Progenitor cell of endocrine pancreas (in vitro differentiated cells): Measurements from ENCODE around the gene MACF1. TPM values are rescaled to one million over a fixed set of nuclear protein-coding genes. Genes with fewer than 3 reads are reported as not detected.
"Not testable (repeated sequence)": the region's sequence is repeated elsewhere in the genome, so short reads cannot be mapped to it uniquely, and the experiment has no call there.

Experiments used
- DNase-seq: peaks from one replicate; pipeline ENCODE4 v3.0.0; 2021; ENCODE audit warnings: low spot score; ENCODE audit not compliant: unreplicated experiment
- H3K27ac Mint-ChIP-seq: 2 replicates; pipeline ENCODE4 v1.8.0; 2021; ENCODE audit warnings: mild to moderate bottlenecking, moderate library complexity, mixed read lengths
- H3K27me3 Mint-ChIP-seq: 2 replicates; pipeline ENCODE4 v1.8.0; 2021; ENCODE audit warnings: mixed read lengths
- H3K36me3 Mint-ChIP-seq: 2 replicates; pipeline ENCODE4 v1.8.0; 2022; ENCODE audit warnings: mixed read lengths; ENCODE audit not compliant: insufficient read depth
- H3K4me1 Mint-ChIP-seq: 2 replicates; pipeline ENCODE4 v1.8.0; 2021; ENCODE audit warnings: low read depth, mixed read lengths
- H3K4me3 Mint-ChIP-seq: 2 replicates; pipeline ENCODE4 v1.8.0; 2021; ENCODE audit warnings: low read depth, mild to moderate bottlenecking, moderate library complexity, mixed read lengths
- H3K9me3 Mint-ChIP-seq: 2 replicates; pipeline ENCODE4 v1.8.0; 2021; ENCODE audit warnings: low read depth, mixed read lengths
- total RNA-seq: library from RNA; stranded (reverse); gene quantifications from 2 replicates; pipeline ENCODE4 v1.2.1, GENCODE V29; 2021
- TF ChIP-seq, protein P1 (sequence below): fragments of 200-600 bp; sonication (generic); IDR thresholded peaks from one replicate; pipeline ENCODE4 v1.5.0; 2021; ENCODE audit warnings: antibody characterized with exemption, mild to moderate bottlenecking; ENCODE audit not compliant: unreplicated experiment

Gene MACF1
- total RNA-seq, 1 donor from 2014 or later: 241 TPM

- H3K36me3 Mint-ChIP-seq: peaks cover 3% of the 10 kb centered on the region
- H3K4me3 Mint-ChIP-seq: no peak overlapping the region
- peak overlapping the region; percentile 45 for H3K27ac Mint-ChIP-seq
- H3K9me3 Mint-ChIP-seq: peaks cover 2% of the 10 kb centered on the region
- DNase-seq: no peak
- H3K4me1 Mint-ChIP-seq: no peaks in the 10 kb centered on the region
- TF ChIP-seq, protein P1, sequence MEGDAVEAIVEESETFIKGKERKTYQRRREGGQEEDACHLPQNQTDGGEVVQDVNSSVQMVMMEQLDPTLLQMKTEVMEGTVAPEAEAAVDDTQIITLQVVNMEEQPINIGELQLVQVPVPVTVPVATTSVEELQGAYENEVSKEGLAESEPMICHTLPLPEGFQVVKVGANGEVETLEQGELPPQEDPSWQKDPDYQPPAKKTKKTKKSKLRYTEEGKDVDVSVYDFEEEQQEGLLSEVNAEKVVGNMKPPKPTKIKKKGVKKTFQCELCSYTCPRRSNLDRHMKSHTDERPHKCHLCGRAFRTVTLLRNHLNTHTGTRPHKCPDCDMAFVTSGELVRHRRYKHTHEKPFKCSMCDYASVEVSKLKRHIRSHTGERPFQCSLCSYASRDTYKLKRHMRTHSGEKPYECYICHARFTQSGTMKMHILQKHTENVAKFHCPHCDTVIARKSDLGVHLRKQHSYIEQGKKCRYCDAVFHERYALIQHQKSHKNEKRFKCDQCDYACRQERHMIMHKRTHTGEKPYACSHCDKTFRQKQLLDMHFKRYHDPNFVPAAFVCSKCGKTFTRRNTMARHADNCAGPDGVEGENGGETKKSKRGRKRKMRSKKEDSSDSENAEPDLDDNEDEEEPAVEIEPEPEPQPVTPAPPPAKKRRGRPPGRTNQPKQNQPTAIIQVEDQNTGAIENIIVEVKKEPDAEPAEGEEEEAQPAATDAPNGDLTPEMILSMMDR: no peak
- H3K27me3 Mint-ChIP-seq: peaks cover 3% of the 10 kb centered on the region
Measured at GRCh38 chr1:39499668-39500067, 295.2 kb downstream of the MACF1 start.

- TF ChIP-seq, protein P1: no peak
- DNase-seq: no peak
- peaks cover 2% of the 10 kb centered on the region for H3K9me3 Mint-ChIP-seq
Measured at GRCh38 chr1:39500862-39501389, 296.4 kb downstream of the MACF1 start.

DNA sequence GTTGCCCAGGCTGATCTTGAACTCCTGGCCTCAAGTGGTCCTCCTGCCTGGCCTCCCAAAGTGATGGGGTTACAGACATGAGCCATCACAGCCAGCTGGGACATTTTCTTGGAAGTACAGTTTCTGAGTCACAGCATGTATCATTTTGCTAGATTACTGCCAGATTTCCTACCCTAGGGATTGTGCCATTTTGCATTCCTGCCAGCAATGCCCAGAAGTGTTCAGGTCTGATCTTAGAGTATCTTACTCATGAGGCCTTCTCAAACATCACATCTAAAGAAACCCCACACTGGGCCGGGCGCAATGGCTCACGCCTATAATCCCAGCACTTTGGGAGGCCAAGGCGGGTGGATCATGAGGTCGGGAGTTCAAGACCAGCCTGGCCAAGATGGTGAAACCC lies 297.2 kb downstream of the MACF1 start:
- Mint-ChIP-seq H3K4me3 (no peak overlapping the region), H3K27ac (no peak overlapping the region), H3K4me1 (peaks cover 2% of the 10 kb centered on the region), H3K36me3 (peaks cover 3% of the 10 kb centered on the region), H3K27me3 (no peaks in the 10 kb centered on the region), H3K9me3 (peaks cover 2% of the 10 kb centered on the region)
- no peak for DNase-seq
- TF ChIP-seq, protein P1: no peak

More at GRCh38 chr1:39500862-39501389, 296.4 kb downstream of the MACF1 start:
- H3K36me3 Mint-ChIP-seq: peaks cover 3% of the 10 kb centered on the region
- peaks cover 3% of the 10 kb centered on the region for H3K27me3 Mint-ChIP-seq
- H3K4me3 Mint-ChIP-seq: no peak overlapping the region
- no peak overlapping the region for H3K27ac Mint-ChIP-seq
- H3K4me1 Mint-ChIP-seq: no peaks in the 10 kb centered on the region

DNA sequence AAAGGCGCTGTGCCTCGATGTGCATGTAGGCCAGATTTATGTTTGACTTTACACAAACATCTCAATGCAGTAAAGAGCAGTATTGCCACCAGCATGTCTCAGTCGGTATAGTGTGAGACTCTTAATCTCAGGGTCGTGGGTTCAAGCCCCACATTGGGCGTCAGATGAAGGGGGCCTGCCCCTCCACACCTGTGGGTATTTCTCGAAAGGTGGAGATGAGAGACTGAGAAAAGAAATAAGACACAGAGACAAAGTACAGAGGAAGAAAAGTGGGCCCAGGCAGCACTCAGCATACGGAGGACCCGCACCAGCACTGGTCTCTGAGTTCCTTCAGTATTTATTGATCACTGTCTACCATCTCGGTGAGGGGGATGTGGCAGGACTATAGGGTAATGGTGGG lies 299.9 kb downstream of the MACF1 start:
- H3K9me3 Mint-ChIP-seq, H3K4me3 Mint-ChIP-seq, DNase-seq, H3K27ac Mint-ChIP-seq, H3K4me1 Mint-ChIP-seq, H3K36me3 Mint-ChIP-seq: not testable (repeated sequence)
- peaks cover 12% of the 10 kb centered on the region for H3K27me3 Mint-ChIP-seq

DNA sequence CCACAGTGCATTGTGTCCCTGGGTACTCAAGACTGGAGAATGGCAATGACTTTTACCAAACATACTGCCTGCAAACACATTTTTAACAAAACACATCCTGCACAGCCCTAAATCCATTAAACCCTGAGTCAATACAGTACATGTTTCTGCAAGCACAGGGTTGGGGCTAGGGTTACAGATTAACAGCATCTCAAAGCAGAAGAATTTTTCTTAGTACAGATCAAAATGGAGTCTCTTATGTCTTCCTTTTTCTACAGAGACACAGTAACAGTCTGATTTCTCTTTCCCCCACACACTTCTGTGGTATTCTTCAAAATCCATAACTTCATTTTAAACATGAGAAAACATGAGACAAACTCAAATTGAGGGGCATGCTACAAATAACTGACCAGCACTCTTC lies 300.8 kb downstream of the MACF1 start:
- Mint-ChIP-seq H3K4me1 (peaks cover 6% of the 10 kb centered on the region), H3K36me3 (peaks cover 3% of the 10 kb centered on the region), H3K27me3 (peaks cover 14% of the 10 kb centered on the region), H3K9me3 (peaks cover 2% of the 10 kb centered on the region), H3K4me3 (no peak overlapping the region), H3K27ac (no peak overlapping the region)
- TF ChIP-seq, protein P1: no peak
- DNase-seq: no peak

GRCh38 chr1:39507230-39507928 lies 302.9 kb downstream of the MACF1 start:
- no peak overlapping the region for H3K27ac Mint-ChIP-seq
- peaks cover 6% of the 10 kb centered on the region for H3K4me1 Mint-ChIP-seq
- no peak overlapping the region for H3K4me3 Mint-ChIP-seq
- DNase-seq: no peak
- TF ChIP-seq, protein P1: peak; percentile 43
- peaks cover 1% of the 10 kb centered on the region for H3K9me3 Mint-ChIP-seq
- H3K27me3 Mint-ChIP-seq: peaks cover 14% of the 10 kb centered on the region
- peaks cover under 1% of the 10 kb centered on the region for H3K36me3 Mint-ChIP-seq
